HL-60/S4 treated with retinoic acid at 250 ng/mL for 4 days and 3 days (cell line): ENCODE data around the gene ANAPC4.

Source experiments
- in situ Hi-C: fragments of 300-500 bp; cut with MboI; formaldehyde crosslinking; loops from 2 replicates; pipeline ENCODE4 v1.7.0; 2022; ENCODE audit warnings: low sequenced_read_pairs

The ANAPC4 gene

DNA sequence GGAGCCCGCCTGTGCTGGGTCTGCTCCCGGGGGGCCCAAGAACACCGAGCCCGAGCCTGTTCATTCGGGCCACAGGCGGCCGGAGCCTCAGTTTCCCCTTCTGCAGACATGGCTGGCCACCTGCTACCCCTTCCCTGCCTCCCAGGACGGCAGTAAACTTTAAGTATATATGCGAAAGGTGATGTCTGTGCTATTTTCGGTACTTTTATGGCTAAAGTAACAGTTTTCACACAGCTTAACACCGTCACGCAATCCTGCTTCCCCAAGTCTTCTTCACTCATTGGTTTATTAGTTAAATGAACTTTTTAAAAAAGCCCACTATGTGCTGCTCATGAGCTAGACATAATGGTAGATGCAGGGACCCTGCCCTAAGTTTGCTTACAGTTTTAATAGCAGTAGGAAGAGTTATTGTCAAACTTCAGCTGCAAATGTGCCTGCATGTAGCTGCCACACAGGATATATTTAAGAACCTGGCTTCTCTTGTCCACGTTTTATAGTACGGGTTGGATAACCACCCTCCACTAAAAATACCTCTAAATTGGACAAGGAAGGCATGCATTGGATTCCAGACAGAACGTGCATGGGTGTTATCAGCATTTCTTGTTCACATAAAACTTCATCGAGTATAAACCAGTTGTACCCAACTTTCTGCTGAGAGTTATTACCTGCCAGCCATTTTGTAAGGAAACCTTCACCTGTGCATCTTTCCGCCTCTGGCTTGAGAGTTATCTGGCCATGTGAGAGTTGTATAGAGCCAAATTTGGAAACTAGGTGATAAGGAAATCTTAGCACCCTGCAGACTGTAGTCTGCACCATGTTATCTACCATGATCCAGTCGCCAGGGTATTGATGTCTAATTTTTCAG is 741 bp downstream of the ANAPC4 start:
- in situ Hi-C loops = no loop called here

GRCh38 chr4:25378437-25378743 is 1.3 kb downstream of the ANAPC4 start:
- in situ Hi-C loops = no loop called here

DNA sequence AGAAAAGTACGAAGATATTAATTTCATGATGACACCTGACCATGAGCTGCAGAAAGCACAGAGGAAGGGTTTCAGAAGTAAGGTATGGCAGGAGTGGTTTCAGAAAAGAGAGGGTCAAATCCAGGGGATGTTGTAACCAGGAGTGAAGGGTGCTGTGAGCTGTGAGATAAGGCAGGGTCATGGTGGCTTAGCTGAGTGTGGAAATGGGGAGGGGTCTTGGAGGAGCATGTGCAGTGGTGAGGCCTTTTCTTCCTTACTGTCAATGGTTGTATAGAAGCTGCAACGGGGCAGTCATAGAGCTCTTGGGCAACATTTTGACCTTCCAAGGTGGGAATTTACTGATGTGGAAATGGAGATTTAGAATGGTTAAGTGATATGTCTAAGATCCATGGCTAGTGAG is 2.5 kb downstream of the ANAPC4 start:
- in situ Hi-C loops = no loop called here

GRCh38 chr4:25383647-25384046 is 6.6 kb downstream of the ANAPC4 start:
- in situ Hi-C loops = no loop called here

DNA sequence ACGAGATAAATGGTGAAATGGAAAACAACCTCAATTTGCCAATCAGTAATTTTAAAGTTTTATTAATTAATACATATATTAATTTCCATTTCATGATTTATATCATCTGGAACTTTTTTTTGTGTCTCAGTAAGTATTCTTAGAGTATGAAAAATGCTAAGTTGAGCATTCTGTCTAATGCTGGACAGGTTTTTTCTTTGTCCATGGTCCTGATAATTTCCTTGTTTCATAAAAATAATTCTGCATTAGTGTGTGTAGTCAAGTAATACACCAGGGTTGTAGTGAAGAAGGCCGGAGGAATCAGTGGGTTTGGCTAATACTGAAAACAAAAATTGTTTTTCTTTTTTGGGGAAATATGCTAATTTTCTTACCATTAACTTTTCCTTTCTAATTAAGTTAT is 9.9 kb downstream of the ANAPC4 start:
- in situ Hi-C loops = no loop called here

DNA sequence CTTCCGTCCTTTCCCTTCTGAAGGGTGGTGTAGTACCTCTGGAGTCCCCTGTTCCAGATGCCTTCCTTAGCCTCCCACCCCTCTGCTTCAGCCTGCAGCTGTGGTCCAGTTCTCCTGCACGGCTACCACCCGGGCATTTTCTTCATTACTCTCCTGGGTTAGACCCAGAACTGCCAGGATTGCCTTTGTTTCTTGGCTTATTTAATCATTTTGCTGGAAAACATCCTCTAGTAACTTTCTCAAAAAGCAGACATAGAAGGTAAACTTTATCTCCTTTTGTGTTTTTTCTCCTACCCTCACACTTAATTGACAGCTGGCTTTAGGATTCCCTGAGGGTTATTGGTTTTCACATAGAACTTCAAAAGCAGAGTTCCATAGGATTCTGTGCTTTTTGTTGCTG is 20.2 kb downstream of the ANAPC4 start:
- in situ Hi-C loops = no loop called here

DNA sequence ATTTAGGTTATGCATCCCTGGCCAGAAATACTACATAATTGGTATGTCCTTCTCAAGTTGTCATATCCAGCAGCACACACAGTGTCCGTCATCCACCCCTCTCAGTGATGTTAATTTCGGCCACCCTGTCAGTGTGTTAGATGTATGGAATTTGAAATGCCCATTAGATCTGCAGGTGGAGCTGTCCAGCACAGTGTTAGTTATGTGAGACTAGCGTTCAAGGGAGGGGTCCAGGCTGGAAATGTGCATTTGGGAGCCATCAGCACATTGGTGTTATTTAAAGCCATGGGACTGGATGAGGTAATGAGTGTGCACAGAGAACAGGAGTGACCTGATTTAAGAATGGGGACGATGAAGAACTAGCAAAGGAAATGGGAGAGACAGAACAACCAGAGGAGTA is 22.4 kb downstream of the ANAPC4 start:
- in situ Hi-C loops = no loop called here

DNA sequence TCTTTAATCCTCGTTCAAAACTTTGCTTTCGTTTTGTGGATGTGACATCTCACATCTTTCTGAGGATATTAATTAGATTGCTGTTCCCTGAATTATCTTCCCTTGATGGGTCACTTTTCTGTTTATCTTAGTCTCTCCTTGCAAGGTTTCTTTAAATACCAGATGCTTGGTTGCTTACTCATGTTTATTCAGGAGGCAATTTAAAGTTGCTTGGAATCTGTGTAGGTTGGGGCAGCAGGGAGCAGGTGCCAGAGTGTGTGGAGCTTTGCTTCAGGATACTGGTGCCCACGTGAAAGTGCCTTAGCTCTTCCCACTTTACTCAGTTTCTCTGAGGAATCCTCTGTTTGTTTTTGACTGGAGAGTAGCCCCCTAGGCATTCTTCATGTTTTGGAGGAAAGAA is 24.0 kb downstream of the ANAPC4 start:
- in situ Hi-C loops = no loop called here

DNA sequence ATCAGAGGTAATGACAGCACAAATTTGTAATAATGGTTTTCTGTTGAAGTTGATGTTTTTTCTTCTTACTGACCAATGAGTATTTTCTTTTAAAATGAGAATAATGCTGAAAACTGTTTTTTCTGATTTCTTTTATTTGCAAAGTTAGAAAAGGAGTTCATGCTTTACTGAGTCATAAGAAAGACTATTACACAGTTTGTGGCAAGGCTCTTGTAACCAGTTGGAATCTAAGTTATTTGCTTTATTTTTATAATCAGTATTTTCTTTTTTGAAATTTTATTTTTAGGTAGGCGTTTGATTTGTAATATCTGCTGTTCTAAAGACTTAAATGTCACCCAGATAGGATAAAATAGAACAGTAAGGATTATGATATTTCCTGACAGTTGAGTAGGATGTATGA is 25.5 kb downstream of the ANAPC4 start:
- in situ Hi-C loops = no loop called here

DNA sequence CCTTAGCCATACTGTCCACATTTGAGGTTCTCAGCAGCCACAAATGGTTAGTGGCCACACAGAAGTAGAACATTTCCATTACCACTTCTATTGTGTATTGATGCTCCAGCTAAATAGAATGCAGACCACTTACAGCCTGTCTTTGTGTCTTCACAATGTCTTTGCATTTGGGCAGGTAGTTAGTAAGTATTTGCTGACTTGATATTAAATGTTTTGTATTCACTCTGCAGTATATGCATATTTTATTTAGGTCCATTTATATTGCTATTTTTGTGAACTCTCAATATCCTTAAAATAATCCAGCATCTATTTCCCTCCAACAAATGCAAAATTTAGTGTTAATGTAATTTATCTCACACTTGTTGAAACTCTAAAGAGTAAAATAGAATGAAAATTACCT is 26.6 kb downstream of the ANAPC4 start:
- in situ Hi-C loops = no loop called here

- in situ Hi-C loops = no loop called here
Observed at GRCh38 chr4:25405453-25405852, 28.4 kb downstream of the ANAPC4 start.

GRCh38 chr4:25406081-25406692 is 29.1 kb downstream of the ANAPC4 start:
- in situ Hi-C loops = no loop called here

- in situ Hi-C loops = no loop called here
Observed at GRCh38 chr4:25410820-25411529, 33.9 kb downstream of the ANAPC4 start.

DNA sequence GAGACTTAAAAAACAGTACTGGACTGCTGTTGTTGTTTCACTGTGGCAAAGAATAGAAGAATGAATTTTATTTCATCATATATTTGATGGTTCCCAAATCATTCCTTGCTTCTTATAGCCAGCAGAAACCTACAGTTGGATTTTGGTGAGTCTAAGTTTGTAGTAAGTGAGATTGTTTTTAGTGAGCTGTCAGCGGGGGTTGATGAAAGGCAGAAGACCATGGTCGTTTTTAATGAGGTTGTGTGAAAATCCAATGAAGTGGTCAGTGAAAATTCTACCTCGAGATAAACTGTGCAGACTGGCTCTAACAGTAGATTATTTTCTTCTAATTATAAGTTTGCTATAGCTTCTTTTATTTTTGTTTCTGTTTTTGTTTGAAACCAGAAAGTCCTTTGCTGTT is 36.2 kb downstream of the ANAPC4 start:
- in situ Hi-C loops = no loop called here

DNA sequence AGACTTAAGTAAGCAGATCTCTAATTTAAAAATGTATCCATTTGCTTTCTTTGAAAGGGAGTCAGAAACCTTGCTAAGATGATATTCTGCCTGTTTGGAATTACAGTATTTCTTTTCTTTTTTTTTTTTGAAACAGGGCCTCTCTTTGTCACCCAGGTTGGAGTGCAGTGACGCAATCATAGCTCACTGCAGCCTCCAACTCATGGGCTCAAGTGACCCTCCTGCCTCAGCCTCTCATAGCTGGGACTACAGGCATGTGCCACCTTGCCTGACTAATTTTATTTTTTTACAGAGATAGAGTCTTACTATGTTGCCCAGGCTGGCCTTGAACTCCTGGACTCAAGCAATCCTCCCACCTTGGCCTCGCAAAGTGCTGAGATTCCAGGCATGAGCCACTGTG is 40.0 kb downstream of the ANAPC4 start:
- in situ Hi-C loops = no loop called here

DNA sequence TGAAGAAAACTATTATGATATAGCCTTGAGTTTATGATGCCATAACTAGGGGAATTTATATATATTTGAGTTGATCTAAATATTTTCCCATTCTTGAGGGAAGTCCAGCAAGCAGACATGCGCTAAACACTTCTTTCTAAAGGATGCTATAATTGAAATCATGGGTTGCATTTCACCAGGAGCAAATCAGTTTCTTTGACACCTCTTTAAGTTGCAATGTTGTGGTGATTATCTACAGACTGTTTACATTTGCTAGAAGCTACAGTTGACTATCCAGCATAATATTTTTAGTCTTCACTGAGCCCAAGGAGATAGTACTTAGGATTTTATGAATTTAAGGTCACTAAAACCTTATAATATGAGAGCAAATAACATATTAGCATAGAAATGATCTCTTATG is 43.9 kb downstream of the ANAPC4 start:
- in situ Hi-C loops = no loop called here

- in situ Hi-C loops = no loop called here
Observed at GRCh38 chr4:25421816-25422525, 44.9 kb downstream of the ANAPC4 start.

DNA sequence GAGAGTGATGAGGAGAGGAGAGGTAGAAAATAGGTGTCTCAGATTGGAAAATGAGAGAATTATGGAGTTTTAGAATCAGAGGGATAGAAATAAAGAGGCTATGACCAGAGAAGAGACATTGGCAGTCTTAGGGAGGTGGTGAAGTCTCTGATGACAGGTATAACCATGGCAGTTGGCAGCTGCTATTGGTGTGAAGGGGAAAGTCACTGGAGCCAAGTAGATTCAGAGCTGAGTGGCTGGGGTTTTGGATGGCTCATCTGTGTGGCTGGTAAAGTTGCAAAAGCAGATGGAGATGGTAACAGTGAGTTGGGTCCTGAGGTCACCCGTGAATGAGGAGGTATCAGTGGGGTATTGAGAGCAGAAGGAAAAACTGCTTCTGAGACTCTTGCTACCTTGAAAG is 46.5 kb downstream of the ANAPC4 start:
- in situ Hi-C loops = no loop called here

- in situ Hi-C loops = loop anchor here (25.0 kb wide), 1 partner anchor 338 kb away; no protein-coding TSS in a partner anchor
Observed at GRCh38 chr4:25424539-25425228, 47.6 kb downstream of the ANAPC4 start.

- in situ Hi-C loops = loop anchor here (25.0 kb wide), 1 partner anchor 337 kb away; no protein-coding TSS in a partner anchor
Observed at GRCh38 chr4:25425361-25425760, 48.3 kb downstream of the ANAPC4 start.

GRCh38 chr4:25427871-25428270 is 50.8 kb downstream of the ANAPC4 start:
- in situ Hi-C loops = loop anchor here (25.0 kb wide), 1 partner anchor 334 kb away; no protein-coding TSS in a partner anchor
